GM21447 (cell line): ENCODE data around the gene PIK3C2G.

ENCODE experiments used
- ATAC-seq: cut with Tn5 transposase; IDR thresholded peaks from one replicate; pipeline ENCODE4 v1.9.1; 2021; ENCODE audit not compliant: unreplicated experiment

PIK3C2G gene

DNA sequence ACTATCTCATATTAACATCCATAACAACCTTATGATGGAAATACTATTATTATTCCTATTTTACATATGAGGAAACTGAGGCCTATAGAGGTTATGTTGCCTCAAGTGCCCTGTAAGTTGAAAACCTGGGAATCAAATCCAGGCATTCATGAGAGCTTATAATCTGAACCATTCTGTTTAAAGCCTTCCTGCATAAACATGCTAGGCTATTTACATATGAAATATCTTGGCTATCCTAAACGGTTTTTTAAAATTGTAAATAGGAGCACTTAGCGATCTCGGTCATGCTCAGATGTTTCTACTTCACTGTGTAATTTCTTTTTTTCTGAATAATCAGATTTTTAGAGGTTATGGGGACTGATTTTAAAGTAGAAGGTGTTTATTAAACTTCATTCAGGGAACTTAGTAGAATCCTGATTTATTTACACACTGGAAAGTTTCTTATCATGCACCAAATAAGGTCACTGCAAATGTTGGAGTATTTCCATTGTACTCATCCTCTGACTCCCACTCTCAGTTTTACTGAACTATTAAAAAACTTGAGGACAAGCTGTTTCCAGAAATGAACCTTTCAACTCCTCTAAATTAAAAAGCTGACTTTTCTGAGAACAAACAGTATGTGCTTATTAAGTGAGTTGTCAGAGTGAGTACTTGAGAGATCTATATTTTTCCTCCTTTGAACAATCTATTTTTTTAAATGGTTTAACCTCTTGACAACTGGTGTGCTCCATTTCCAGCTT, 141.7 kb downstream of the PIK3C2G start:
- no peak for ATAC-seq

- no peak for ATAC-seq
Observed at GRCh38 chr12:18411453-18411852, 150.1 kb downstream of the PIK3C2G start.

DNA sequence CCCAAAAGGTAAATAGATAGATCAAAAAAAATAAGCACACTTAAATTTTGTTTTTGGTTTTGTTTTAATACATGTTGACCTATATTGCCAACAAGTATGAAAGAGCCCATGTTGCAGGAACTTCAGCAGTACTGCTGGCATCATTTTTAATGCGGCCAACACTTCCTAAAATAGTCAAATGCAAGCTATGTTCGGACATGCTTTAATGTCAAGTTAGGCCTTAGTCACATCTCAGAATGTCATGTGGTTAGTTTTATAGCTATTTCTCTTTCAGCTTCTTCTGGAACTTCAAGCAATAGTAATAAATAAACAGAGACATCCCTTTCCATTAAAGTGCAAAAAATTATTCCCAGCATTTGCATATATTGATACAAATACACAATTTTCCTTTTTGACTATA, 153.4 kb downstream of the PIK3C2G start:
- no peak for ATAC-seq

GRCh38 chr12:18415227-18415626, 153.9 kb downstream of the PIK3C2G start:
- no peak for ATAC-seq

- no peak for ATAC-seq
Observed at GRCh38 chr12:18416412-18416811, 155.1 kb downstream of the PIK3C2G start.

GRCh38 chr12:18419311-18419710, 158.0 kb downstream of the PIK3C2G start:
- ATAC-seq, result no peak

- no peak for ATAC-seq
Observed at GRCh38 chr12:18421867-18422266, 160.5 kb downstream of the PIK3C2G start.

DNA sequence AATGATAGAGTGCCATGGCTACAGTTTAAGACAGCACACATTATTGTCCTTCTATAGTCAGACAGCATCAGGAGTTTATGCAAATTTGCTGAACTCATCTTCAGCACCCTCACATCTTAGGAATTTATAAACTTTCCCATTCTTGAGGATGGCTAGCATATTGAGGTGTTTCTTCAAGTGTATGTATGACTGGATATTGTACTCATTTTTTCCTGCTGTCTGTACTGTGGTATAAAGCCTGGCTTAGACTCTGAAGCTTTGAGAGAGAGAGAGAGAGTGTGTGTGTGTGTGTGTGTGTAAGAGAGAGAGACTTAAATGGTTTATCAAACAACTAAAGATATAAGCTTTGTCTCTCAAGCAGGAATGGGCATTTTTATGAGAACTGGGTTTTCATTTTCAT, 161.6 kb downstream of the PIK3C2G start:
- no peak for ATAC-seq

DNA sequence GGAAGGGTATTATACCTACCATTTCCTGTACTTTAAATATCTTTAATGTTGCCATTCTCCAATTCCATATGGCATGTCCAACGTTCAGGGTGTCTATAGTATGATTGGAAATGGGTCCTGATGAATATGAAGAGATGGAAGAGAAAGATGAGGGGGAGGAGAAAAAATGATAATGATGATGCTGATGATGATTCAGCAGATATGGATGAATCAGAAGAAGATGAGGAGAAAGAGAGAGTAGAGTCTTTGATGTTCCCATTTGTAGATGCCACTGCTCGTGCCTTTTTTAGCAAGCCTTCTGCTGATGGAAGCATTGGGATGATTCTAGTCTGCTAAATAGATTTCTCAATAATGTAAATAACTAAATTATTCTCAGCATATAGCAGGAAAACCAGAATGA, 163.5 kb downstream of the PIK3C2G start:
- ATAC-seq, result no peak

- no peak for ATAC-seq
Observed at GRCh38 chr12:18427520-18427919, 166.2 kb downstream of the PIK3C2G start.

DNA sequence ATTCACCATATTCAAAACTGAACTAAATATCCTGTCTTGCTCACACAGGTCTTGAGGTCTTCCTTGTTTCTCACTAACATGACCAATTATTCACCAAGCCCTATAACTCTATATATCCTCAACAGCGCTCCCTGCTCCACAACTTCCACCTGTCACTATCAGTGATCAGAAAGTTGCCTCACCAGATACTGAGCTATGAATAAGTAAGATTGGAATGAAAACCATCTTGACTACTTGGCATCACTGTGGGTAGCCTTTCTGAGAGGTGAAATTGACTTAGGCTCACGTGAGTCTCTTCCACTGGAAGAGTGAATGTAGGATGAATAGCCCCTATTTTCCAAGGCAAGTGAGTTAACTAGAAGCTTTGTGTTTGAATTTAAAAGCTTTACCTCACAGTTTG, 167.1 kb downstream of the PIK3C2G start:
- ATAC-seq, result no peak

DNA sequence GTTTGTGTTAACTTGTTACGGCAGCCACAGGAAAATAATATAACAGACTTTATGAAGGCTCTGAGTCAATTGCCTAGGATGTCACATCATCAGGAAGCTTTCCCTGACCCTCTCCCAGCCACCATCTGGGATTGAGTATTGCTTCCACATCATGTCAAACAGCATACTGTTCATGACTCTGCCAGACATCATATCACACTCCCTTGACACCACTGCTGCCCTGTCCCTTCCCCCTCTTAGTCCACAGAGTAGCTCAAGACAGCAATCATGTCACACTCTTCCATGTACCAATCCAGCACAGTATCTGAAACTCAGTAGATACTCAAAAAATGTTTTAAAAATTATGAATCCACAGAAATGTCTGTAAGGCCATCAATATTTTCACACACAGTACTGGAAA, 168.0 kb downstream of the PIK3C2G start:
- no peak for ATAC-seq

DNA sequence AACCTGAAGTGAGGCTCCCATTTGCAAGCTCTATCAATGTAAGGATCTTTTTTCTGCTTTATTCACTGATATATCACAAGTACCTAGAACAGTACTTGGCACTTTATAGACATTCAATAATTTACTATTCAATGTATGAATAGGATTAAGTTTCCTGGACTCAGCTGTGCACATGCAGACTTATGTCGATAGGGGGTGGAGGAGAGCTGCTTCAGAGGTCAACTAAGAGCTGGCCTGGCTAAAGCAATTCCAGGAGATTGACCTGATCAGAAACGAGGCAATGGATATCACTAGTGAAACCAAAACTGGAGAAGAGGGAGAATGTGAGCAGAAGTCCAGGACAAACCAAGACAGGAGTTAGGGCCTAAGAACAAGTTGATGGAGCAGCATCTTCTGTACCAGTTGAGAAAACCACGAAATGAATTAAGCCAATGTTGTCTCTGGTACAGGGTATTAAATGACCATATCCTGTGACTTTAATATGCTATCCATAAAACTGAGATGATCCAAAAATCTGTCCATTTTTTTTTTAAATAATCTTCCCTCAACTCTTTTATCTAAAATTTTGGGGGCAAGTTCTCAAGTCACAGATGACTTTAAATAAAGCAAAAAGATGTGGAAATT, 169.2 kb downstream of the PIK3C2G start:
- ATAC-seq, result no peak

DNA sequence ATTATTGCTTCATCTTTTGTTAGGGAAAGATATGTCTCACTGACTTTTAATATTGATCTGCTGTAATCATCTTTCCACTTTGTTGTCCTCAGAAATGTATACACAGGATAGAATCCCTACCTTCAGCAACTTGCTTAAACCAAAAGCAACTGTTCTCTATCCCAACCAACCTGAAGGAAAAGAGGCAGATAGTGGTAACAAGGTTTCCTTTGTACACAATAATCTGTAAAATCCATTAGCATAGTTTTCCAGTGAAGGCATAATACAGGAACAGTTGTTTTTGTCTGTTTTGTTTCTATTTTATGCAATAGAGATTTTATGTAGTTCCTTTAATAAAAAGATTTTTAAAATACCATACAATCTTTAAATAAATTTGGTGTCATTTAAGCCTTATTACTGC, 170.5 kb downstream of the PIK3C2G start:
- ATAC-seq, result no peak

DNA sequence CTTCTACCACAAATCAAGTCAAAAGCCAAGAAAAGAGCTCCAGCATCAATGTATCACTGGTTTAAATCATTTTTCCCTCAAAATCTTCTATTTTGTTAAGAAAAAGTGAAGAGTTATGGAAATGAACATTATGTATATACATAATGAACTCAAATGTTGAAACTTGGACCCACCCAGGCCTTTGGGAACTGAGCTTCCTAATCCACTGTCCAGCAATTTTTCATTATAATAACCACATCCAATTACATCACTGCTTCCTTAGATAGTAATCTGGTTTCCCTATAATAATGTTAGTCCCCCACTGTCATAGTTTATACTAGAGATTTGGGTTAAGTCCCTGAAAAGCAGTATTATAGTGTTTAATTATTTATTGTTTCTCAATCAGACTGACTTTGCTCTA, 170.9 kb downstream of the PIK3C2G start:
- no peak for ATAC-seq

- no peak for ATAC-seq
Observed at GRCh38 chr12:18436170-18436569, 174.9 kb downstream of the PIK3C2G start.

DNA sequence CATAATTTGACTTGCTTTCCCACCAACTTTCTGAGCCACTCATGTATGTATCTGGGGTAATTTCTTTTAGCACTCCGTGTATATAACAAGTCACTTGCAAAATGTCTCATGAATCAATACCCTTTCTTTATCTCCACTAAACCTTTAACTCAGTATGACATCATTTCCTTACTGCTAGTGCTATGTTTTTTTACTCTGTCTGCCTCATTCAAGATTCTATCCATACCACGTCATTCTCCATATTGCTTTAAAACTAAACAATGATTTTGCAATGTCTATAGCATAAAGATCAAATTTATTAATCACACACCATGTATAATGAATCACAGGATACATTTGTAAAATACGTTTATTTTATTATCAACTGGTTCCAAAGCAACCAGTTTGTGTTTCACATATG, 178.2 kb downstream of the PIK3C2G start:
- no peak for ATAC-seq

- ATAC-seq, result no peak
Observed at GRCh38 chr12:18443768-18444437, 182.6 kb downstream of the PIK3C2G start.

DNA sequence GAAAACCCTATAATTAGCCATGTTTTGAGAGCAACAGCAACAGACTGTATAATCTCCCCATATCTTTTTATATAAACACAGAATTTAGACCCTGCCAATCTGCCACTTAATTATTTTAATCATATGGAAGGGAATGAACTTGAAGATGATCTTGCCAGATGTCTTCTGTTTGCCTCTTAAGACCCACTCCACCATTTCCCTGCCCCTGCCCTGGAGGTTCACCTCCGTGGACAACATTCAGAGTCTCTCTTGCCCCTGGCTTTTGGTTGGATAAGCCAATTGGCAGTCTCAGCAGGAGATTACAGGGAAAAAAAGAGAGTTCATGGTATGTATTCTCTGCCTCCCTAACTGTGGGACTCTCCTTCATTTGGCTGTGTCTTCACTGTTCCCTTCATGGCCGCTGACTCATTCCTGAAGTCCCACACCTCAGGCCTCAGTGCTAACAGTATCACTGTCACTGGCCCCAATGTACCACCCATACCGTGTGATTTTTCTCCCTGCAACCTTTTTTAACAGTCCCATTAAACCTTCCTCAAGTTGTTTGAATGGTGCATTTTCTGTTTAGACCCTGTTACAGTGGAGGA, 184.8 kb downstream of the PIK3C2G start:
- no peak for ATAC-seq

DNA sequence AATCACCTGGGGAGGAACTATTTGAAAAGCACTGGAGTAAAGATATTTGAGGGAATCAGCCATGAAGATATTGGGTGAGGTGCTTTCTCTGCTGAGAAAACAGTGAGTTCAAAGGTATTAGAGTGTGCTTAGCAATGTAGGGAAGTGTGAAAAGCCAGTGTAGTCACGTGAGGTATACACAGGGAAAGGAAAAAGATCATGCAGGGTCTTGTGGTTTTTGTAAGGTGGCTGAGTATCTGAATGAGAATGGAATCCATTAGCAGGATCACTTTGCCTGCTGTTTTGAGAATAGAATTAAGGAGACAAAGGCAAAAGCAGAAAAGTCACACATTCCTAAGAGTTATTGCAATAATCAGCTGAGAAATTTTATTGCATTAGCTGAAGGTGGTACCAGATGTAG, 193.0 kb downstream of the PIK3C2G start:
- no peak for ATAC-seq

DNA sequence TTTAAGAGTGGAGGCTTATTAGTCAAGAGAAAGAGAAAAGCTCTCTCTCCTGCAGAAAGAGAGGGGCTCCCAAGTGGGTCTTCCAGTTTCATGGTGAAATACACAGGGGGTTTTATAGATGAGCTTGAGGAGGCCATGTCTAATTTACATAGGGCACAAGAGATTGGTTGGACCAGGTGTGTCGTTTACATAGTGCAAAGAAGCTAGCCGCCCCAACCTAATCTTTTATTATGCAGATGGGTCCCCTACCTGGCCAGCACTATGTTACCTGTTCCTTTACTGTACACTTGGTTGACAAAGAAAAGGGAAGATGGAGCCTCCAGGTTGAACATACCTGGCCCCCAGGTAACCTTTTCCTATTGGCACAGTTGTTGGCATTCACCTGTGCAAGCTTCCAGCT, 195.0 kb downstream of the PIK3C2G start:
- no peak for ATAC-seq

DNA sequence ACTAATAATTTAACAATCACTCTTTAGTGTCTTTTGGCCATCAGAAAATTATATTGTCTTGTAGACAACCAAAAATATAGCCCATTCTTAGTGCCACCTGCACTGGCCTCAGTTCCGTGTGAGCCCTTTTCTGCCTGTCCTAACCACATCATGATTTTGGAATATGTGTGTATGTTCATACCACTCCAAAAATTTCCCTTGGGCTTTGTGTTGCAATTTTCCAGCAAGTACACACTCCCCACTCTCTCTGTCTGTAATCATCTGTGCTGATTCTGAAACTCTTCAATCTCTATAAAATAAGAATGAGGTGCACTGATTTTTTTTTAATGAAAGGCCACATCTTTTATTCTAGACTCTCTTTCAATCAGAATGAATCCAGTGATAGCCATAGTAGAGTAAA, 196.0 kb downstream of the PIK3C2G start:
- ATAC-seq, result no peak
